H1 (cell line): Measurements from ENCODE around the gene WDR4. TPM values are rescaled to one million over a fixed set of nuclear protein-coding genes. Genes with fewer than 3 reads are reported as not detected.
"Not testable (repeated sequence)": the region's sequence is repeated elsewhere in the genome, so short reads cannot be mapped to it uniquely, and the experiment has no call there.

ENCODE experiments used
- CTCF ChIA-PET: fragments of 300-600 bp; sonication (Branson Sonifier 250); formaldehyde crosslinking; loops from one replicate; lab custom pipeline; 2021; ENCODE audit not compliant: partially characterized antibody; lab: Charles Lee
- POLR2A ChIA-PET: fragments of 300-600 bp; sonication (Branson Sonifier 250); formaldehyde crosslinking; loops from one replicate; lab custom pipeline; 2021; ENCODE audit warnings: inconsistent platforms; ENCODE audit not compliant: partially characterized antibody; lab: Charles Lee
- DNase-seq, 2 experiments: peaks; one replicate each; pipeline versions ENCODE4 v3.0.0 to v3.0.0-alpha.2; 2010 to 2022; ENCODE audit warnings: low spot score in 2 of 2, low read depth in 1 of 2, mixed read lengths in 1 of 2
- FAIRE-seq: peaks from 2 replicates; lab custom pipeline; 2011; peaks lifted over from hg19 to GRCh38; lab: Jason Lieb, UNC
- H2AFZ ChIP-seq: 2 replicates; pipeline ENCODE4 v1.8.1; 2012; ENCODE audit warnings: low read length, inconsistent platforms
- H2AK5ac ChIP-seq: 2 replicates; pipeline ENCODE4 v1.6.1; 2013; ENCODE audit warnings: low read depth, low read length
- H2BK120ac ChIP-seq: replicated peaks from 2 replicates; pipeline ENCODE3; 2013; ENCODE audit warnings: low read depth, low read length, inconsistent platforms
- H2BK12ac ChIP-seq: 2 replicates; pipeline ENCODE4 v1.6.1; 2013; ENCODE audit warnings: low read depth, low read length
- H2BK15ac ChIP-seq: 2 replicates; pipeline ENCODE4 v1.6.1; 2013; ENCODE audit warnings: low read length
- H2BK20ac ChIP-seq: 2 replicates; pipeline ENCODE4 v1.6.1; 2013; ENCODE audit warnings: low read length
- H2BK5ac ChIP-seq: 2 replicates; pipeline ENCODE4 v1.6.1; 2013; ENCODE audit warnings: low read depth, low read length
- H3K14ac ChIP-seq: 2 replicates; pipeline ENCODE4 v1.6.1; 2013; ENCODE audit warnings: inconsistent platforms; ENCODE audit not compliant: insufficient read length
- H3K18ac ChIP-seq: 2 replicates; pipeline ENCODE4 v1.6.1; 2013; ENCODE audit warnings: low read length; ENCODE audit errors: extremely low read depth
- H3K23ac ChIP-seq: 2 replicates; pipeline ENCODE4 v1.6.1; 2013; ENCODE audit warnings: inconsistent platforms; ENCODE audit not compliant: insufficient read length
- H3K23me2 ChIP-seq: 2 replicates; pipeline ENCODE4 v1.6.1; 2013; ENCODE audit warnings: low read depth, low read length
- H3K27ac ChIP-seq: 2 replicates; pipeline ENCODE4 v1.6.1; 2011; ENCODE audit warnings: low read depth, low read length, inconsistent platforms
- H3K27me3 ChIP-seq, 4 experiments: replicated peaks in 1 of 4; 1 replicate in 1 of 4; 2 replicates in 3 of 4; pipeline versions ENCODE4 v1.6.1 to v1.8.1; 2011 to 2013; ENCODE audit warnings: low read length in 3 of 4, mild to moderate bottlenecking in 3 of 4, inconsistent platforms in 2 of 4, mixed read lengths in 2 of 4, moderate library complexity in 1 of 4; ENCODE audit not compliant: control insufficient read depth in 3 of 4, insufficient read depth in 3 of 4; ENCODE audit errors: extremely low read depth in 1 of 4
- H3K36me3 ChIP-seq, 4 experiments: 2 replicates each; pipeline versions ENCODE4 v1.6.1 to v1.8.1; 2011 to 2013; ENCODE audit warnings: mild to moderate bottlenecking in 4 of 4, low read length in 3 of 4, moderate library complexity in 2 of 4, control low read depth in 1 of 4, inconsistent platforms in 1 of 4; ENCODE audit not compliant: insufficient read depth in 4 of 4, control insufficient read depth in 2 of 4
- H3K4ac ChIP-seq: replicated peaks from 2 replicates; pipeline ENCODE3; 2013; ENCODE audit warnings: low read length, low read depth, mixed read lengths, inconsistent platforms; ENCODE audit not compliant: insufficient read length
- H3K4me1 ChIP-seq, 4 experiments: replicated peaks in 1 of 4; 1 replicate in 1 of 4; 2 replicates in 3 of 4; pipeline versions ENCODE4 v1.6.1 to v1.8.1; 2011 to 2013; ENCODE audit warnings: low read length in 3 of 4, inconsistent platforms in 2 of 4, mixed read lengths in 1 of 4; ENCODE audit not compliant: insufficient read depth in 4 of 4, control insufficient read depth in 3 of 4
- H3K4me2 ChIP-seq, 2 experiments: 2 replicates each; pipeline versions ENCODE4 v1.6.1 to v1.8.1; 2011 to 2013; ENCODE audit warnings: low read depth in 2 of 2, low read length in 2 of 2, control low read depth in 1 of 2, inconsistent platforms in 1 of 2, mild to moderate bottlenecking in 1 of 2; ENCODE audit not compliant: insufficient read depth in 1 of 2
- H3K4me3 ChIP-seq, 4 experiments: fragments of 200-600, 300-600 bp in 1 of 4; sonication (generic), shearing (Covaris generic), sonication (Bioruptor Twin) in 1 of 4; 2 replicates each; pipeline versions ENCODE4 v1.5.1 to v1.8.1; 2011 to 2016; ENCODE audit warnings: low read length in 4 of 4, low read depth in 3 of 4, control low read depth in 2 of 4, inconsistent platforms in 2 of 4, mild to moderate bottlenecking in 2 of 4, mixed read lengths in 1 of 4, moderate library complexity in 1 of 4; ENCODE audit not compliant: insufficient read depth in 2 of 4; ENCODE audit errors: extremely low read depth in 1 of 4
- H3K56ac ChIP-seq: replicated peaks from 2 replicates; pipeline ENCODE3; 2013; ENCODE audit warnings: low read depth, mild to moderate bottlenecking, mixed read lengths, low read length, inconsistent platforms; ENCODE audit not compliant: insufficient read length
- H3K79me1 ChIP-seq: 2 replicates; pipeline ENCODE4 v1.6.1; 2013; ENCODE audit warnings: low read depth, low read length, control low read depth
- H3K79me2 ChIP-seq, 2 experiments: 2 replicates each; pipeline versions ENCODE4 v1.6.1 to v1.8.1; 2012 to 2013; ENCODE audit warnings: low read length in 2 of 2, mild to moderate bottlenecking in 2 of 2, inconsistent platforms in 1 of 2; ENCODE audit not compliant: insufficient read depth in 2 of 2, control insufficient read depth in 1 of 2
- H3K9ac ChIP-seq, 4 experiments: replicated peaks in 1 of 4; 1 replicate in 1 of 4; 2 replicates in 3 of 4; pipeline versions ENCODE4 v1.6.1 to v1.8.1; 2011 to 2013; ENCODE audit warnings: low read depth in 3 of 4, low read length in 3 of 4, control low read depth in 2 of 4, mild to moderate bottlenecking in 2 of 4, moderate library complexity in 2 of 4, inconsistent platforms in 1 of 4; ENCODE audit errors: extremely low read depth in 1 of 4
- H3K9me3 ChIP-seq, 2 experiments: 2 replicates each; pipeline versions ENCODE4 v1.6.1 to v1.8.1; 2012 to 2013; ENCODE audit warnings: mild to moderate bottlenecking in 2 of 2, moderate library complexity in 2 of 2, control low read depth in 1 of 2, inconsistent platforms in 1 of 2, low read depth in 1 of 2, low read length in 1 of 2, mixed read lengths in 1 of 2; ENCODE audit not compliant: insufficient read depth in 2 of 2
- H4K20me1 ChIP-seq, 2 experiments: replicated peaks in 1 of 2; 2 replicates each; pipeline versions ENCODE3 to v1.8.1; 2011 to 2013; ENCODE audit warnings: inconsistent platforms in 2 of 2, low read length in 2 of 2, mild to moderate bottlenecking in 1 of 2; ENCODE audit not compliant: insufficient read depth in 2 of 2, control insufficient read depth in 1 of 2
- H4K5ac ChIP-seq: 2 replicates; pipeline ENCODE4 v1.6.1; 2013; ENCODE audit warnings: low read length, low read depth, mixed read lengths, inconsistent platforms; ENCODE audit not compliant: insufficient read length
- H4K8ac ChIP-seq: 2 replicates; pipeline ENCODE4 v1.8.0; 2013; ENCODE audit warnings: mild to moderate bottlenecking, moderate library complexity, low read length, inconsistent platforms; ENCODE audit not compliant: insufficient read depth; ENCODE audit errors: extremely low read depth
- H4K91ac ChIP-seq: replicated peaks from 2 replicates; pipeline ENCODE3; 2013; ENCODE audit warnings: low read length, mixed read lengths, inconsistent platforms; ENCODE audit not compliant: insufficient read length
- WGBS, 2 experiments: shearing (Covaris generic) in 1 of 2; methylation state at CpG; one replicate each; pipeline versions ENCODE4 v1.1.6 to v1.1.7; 2013 to 2015; ENCODE audit warnings: low lambda C conversion rate in 2 of 2, mixed read lengths in 2 of 2, inconsistent platforms in 1 of 2, low coverage in 1 of 2, missing lambda C conversion rate in 1 of 2; ENCODE audit not compliant: insufficient replicate concordance in 2 of 2, insufficient coverage in 1 of 2, insufficient read length in 1 of 2; ENCODE audit errors: extremely low coverage in 1 of 2, missing lambda C conversion rate in 1 of 2; 5-methylcytosine and 5-hydroxymethylcytosine counted together
- polyA plus RNA-seq, 7 experiments: library from polyadenylated mRNA; depleted of rRNA in 3 of 7; stranded (reverse) in 5 of 7; unstranded in 2 of 7; fragments of >200 nt in 5 of 7; fragments of 200-250 nt in 2 of 7; gene quantifications; 1 replicate in 5 of 7; 2 replicates in 1 of 7; 4 replicates in 1 of 7; pipeline versions ENCODE4 v1.2.1 to v1.2.3, GENCODE V29; 2011 to 2013; ENCODE audit warnings: missing spikeins in 2 of 7, mixed read lengths in 2 of 7
- total RNA-seq: library from RNA; stranded (reverse); fragmentation: NEBNext Ultra II Directional; extraction: Animal tissue kit (Norgen Biotek cat#: 25700); gene quantifications from 2 replicates; pipeline ENCODE4 v1.2.1, GENCODE V29; 2021

The WDR4 gene
- total and polyA plus RNA-seq, 2 of the 8 experiments (the other 6 are each of a cell fraction or from before 2014, with no cell fraction given) = 28.9 to 47.8 TPM

DNA sequence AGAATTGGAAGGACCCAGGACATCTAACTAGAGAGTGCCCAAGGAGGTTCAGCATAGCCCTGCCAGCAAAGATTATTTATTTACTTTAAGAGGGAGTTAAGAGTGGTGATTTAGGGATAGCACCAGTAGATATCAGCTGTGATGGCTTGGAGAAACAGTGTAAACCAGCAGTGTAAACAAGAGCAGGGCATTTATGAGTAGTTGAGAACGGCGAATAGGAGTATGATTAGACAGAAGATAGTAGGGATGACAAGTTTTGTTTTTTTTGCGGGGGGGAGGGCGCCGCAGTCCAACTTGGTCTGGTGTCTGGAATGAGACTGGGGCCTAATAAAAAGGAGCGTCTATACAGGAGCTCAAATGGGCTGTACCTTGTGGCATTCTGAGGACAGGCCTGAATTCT is 77.7 kb downstream of the WDR4 start:
- not testable (repeated sequence) for H3K23me2 ChIP-seq, H2BK120ac ChIP-seq, H2AK5ac ChIP-seq, H3K27ac ChIP-seq, H3K4me1 ChIP-seq, H2AFZ ChIP-seq, H2BK12ac ChIP-seq, H2BK20ac ChIP-seq, H3K36me3 ChIP-seq, H3K4me2 ChIP-seq, FAIRE-seq, H2BK15ac ChIP-seq, H3K9ac ChIP-seq, H3K23ac ChIP-seq, H3K27me3 ChIP-seq, H3K18ac ChIP-seq, H3K4ac ChIP-seq, H3K4me3 ChIP-seq, H4K20me1 ChIP-seq, H3K79me2 ChIP-seq, H3K9me3 ChIP-seq, H3K56ac ChIP-seq, H4K91ac ChIP-seq, H3K14ac ChIP-seq, H4K5ac ChIP-seq, H3K79me1 ChIP-seq, H4K8ac ChIP-seq
- WGBS, 2 experiments = 92 to 100% methylated on average over 2 to 6 of the region's 6 CpGs
- H2BK5ac ChIP-seq = peak overlapping the region; percentile 24; the same call in 1 of the 2 replicates
- ChIA-PET POLR2A (interaction anchor here (0.8 kb wide), 2 partner anchors 9 to 19 kb away, joined by 3 read pairs; no protein-coding TSS in a partner anchor), CTCF (interaction anchor here (0.6 kb wide), 2 partner anchors 43 to 1177 kb away, joined by 3 to 4 read pairs; no protein-coding TSS in a partner anchor)
- DNase-seq = peak in 1 of 2 experiments; percentile 22
